Measurements from ENCODE around the gene NOL9. TPM values are rescaled to one million over a fixed set of nuclear protein-coding genes. Genes with fewer than 3 reads are reported as not detected.
A peak's percentile ranks its signal among the peaks of the same experiment; 100 is the strongest.

Gene NOL9
- total and polyA plus RNA-seq, 2 of the 13 experiments (the other 11 are each of a cell fraction or from before 2014, with no cell fraction given): 18.0 to 24.7 TPM

GRCh38 chr1:6501279-6501813 is 53.0 kb downstream of the NOL9 start:
- Histone ChIP-seq H3K27me3 (ENCODE audit: control insufficient read depth in 1 of 2, insufficient read depth in 2 of 2, low read length in 2 of 2) (peaks cover 34 to 84% of the 10 kb centered on the region in 2 experiments; a peak in 4 of 5 replicates), H3K4me2 (ENCODE audit: low read depth, low read length) (no peak overlapping the region), H3K79me2 (ENCODE audit: insufficient read depth, low read length) (no peaks in the 10 kb centered on the region), H4K20me1 (ENCODE audit: insufficient read depth, low read length) (no peaks in the 10 kb centered on the region), H3K4me1 (ENCODE audit: insufficient read depth, low read length) (peaks cover 58% of the 10 kb centered on the region), H3K9ac (ENCODE audit: insufficient read depth, low read depth, low read length) (no peak overlapping the region), H3K36me3 (replicated peaks in 1 of 2; ENCODE audit: control insufficient read depth in 1 of 2, insufficient read depth in 2 of 2, low read length in 2 of 2) (no peaks in the 10 kb centered on the region), H2AFZ (ENCODE audit: low read length) (no peak overlapping the region), H3K27ac (ENCODE audit: extremely low read length, insufficient read depth, low read length) (no peak overlapping the region), H3K9me3 (ENCODE audit: low read length) (no peaks in the 10 kb centered on the region), H3K4me3 (replicated peaks in 1 of 3; ENCODE audit: insufficient read depth in 1 of 3, low read depth in 2 of 3, low read length in 3 of 3) (no peak overlapping the region)
- CTCF ChIA-PET (ENCODE audit: low intra/inter-chr PET ratio, low total read pairs): no interaction called here
- WGBS (ENCODE audit: low lambda C conversion rate): 23% methylated on average over 9 of the region's 10 CpGs
- DNase-seq (ENCODE audit: low spot score) (no peak), ATAC-seq (no peak), FAIRE-seq (no peak)
- POLR2A ChIA-PET: interaction anchor here (0.5 kb wide), 1 partner anchor 51 kb away, joined by 3 read pairs; no protein-coding TSS in a partner anchor
- intact Hi-C loops (cut with micrococcal nuclease; ENCODE audit: unreplicated experiment): no loop called here
- in situ Hi-C loops (cut with HindIII; ENCODE audit: extremely low pct_ligation_motif_present, low pct_unique_long_range_greater_than_20kb): no loop called here
- TF ChIP-seq ZMYM3 (CRISPR knock-in tag; IDR thresholded peaks at IDR 0.05) (peak; percentile 90), ZNF792 (CRISPR knock-in tag; IDR thresholded peaks at IDR 0.05) (no peak), ZNF629 (CRISPR knock-in tag; conservative IDR thresholded peaks at IDR 0.05) (peak; percentile 98), KDM1A (CRISPR knock-in tag; IDR thresholded peaks at IDR 0.05) (0 out of 2 replicates have a peak, but pooled peaks have one; percentile 59), ZNF138 (CRISPR knock-in tag; IDR thresholded peaks at IDR 0.05; ENCODE audit: low read depth) (no peak), ISL2 (CRISPR knock-in tag; IDR thresholded peaks at IDR 0.05) (no peak), FOXK1 (CRISPR knock-in tag; IDR thresholded peaks at IDR 0.05; ENCODE audit: borderline replicate concordance, low read depth) (no peak), CHD4 (IDR thresholded peaks at IDR 0.05; ENCODE audit: borderline replicate concordance, low read length) (0 out of 2 replicates have a peak, but pooled peaks have one; percentile 45), CTCF (CRISPR knock-in tag; IDR thresholded peaks at IDR 0.05) (peak; percentile 20; the same call in 1 of the 2 replicates), ATM (IDR thresholded peaks at IDR 0.05; ENCODE audit: borderline replicate concordance) (no peak)
- no TSS peak for BruUV-seq (replicated peaks)
